Caco-2 (cell line): ENCODE data around the gene BRSK2. TPM values are rescaled to one million over a fixed set of nuclear protein-coding genes. Genes with fewer than 3 reads are reported as not detected.
A peak's percentile ranks its signal among the peaks of the same experiment; 100 is the strongest.

ENCODE experiments used
- BruUV-seq: library from RNA; stranded (reverse); fragments of 400-500 nt; replicated peaks from 2 replicates; lab custom pipeline; 2021; lab: Mats Ljungman, UMichigan
- CTCF ChIA-PET: fragments of 300-600 bp; sonication (Branson Sonifier 250); formaldehyde crosslinking; loops from one replicate; lab custom pipeline; 2022; ENCODE audit warnings: antibody characterized with exemption; lab: Charles Lee
- POLR2A ChIA-PET: fragments of 300-600 bp; sonication (Branson Sonifier 250); formaldehyde crosslinking; loops from one replicate; lab custom pipeline; 2022; ENCODE audit warnings: antibody characterized with exemption; lab: Charles Lee
- DNase-seq, 2 experiments: peaks; one replicate each; pipeline versions ENCODE4 v3.0.0 to v3.0.0-alpha.2; 2020 to 2022
- H3K27me3 ChIP-seq: replicated peaks from 2 replicates; pipeline ENCODE4 v1.6.0; 2011; ENCODE audit warnings: low read length; ENCODE audit not compliant: control insufficient read depth, insufficient read depth
- H3K36me3 ChIP-seq: 2 replicates; pipeline ENCODE4 v1.5.1; 2011; ENCODE audit warnings: low read length; ENCODE audit not compliant: control insufficient read depth, insufficient read depth
- H3K4me1 ChIP-seq: fragments of 250-450 bp; sonication (Bioruptor Pico); 2 replicates; pipeline ENCODE4 v1.5.1; 2020; ENCODE audit warnings: mild to moderate bottlenecking
- H3K4me3 ChIP-seq: 2 replicates; pipeline ENCODE4 v1.5.1; 2011; ENCODE audit warnings: low read depth, mild to moderate bottlenecking, control low read depth, low read length
- H3K9me3 ChIP-seq: fragments of 250-450 bp; sonication (Bioruptor Pico); 2 replicates; pipeline ENCODE4 v1.5.1; 2020; ENCODE audit warnings: mild to moderate bottlenecking, moderate library complexity
- H3K27ac Mint-ChIP-seq: one replicate; pipeline ENCODE4 v1.8.0; 2022; ENCODE audit warnings: mixed read lengths; ENCODE audit not compliant: unreplicated experiment
- H3K27me3 Mint-ChIP-seq: one replicate; pipeline ENCODE4 v1.8.0; 2022; ENCODE audit warnings: mixed read lengths; ENCODE audit not compliant: insufficient read depth, unreplicated experiment
- H3K36me3 Mint-ChIP-seq: one replicate; pipeline ENCODE4 v1.8.0; 2022; ENCODE audit warnings: mild to moderate bottlenecking, mixed read lengths; ENCODE audit not compliant: insufficient read depth, unreplicated experiment
- H3K4me1 Mint-ChIP-seq: one replicate; pipeline ENCODE4 v1.8.0; 2022; ENCODE audit warnings: low read depth, mixed read lengths; ENCODE audit not compliant: unreplicated experiment
- H3K4me3 Mint-ChIP-seq: one replicate; pipeline ENCODE4 v1.8.0; 2022; ENCODE audit warnings: mild to moderate bottlenecking, moderate library complexity, mixed read lengths; ENCODE audit not compliant: unreplicated experiment
- H3K9me3 Mint-ChIP-seq: one replicate; pipeline ENCODE4 v1.8.0; 2022; ENCODE audit warnings: mixed read lengths; ENCODE audit not compliant: unreplicated experiment
- intact Hi-C: fragments of 100-400 bp; cut with micrococcal nuclease; formaldehyde crosslinking; loops from one replicate; pipeline ENCODE4 v1.10.0; 2022; ENCODE audit not compliant: unreplicated experiment
- total RNA-seq: library from RNA; stranded (reverse); gene quantifications from 2 replicates; pipeline ENCODE4 v1.2.3, GENCODE V29; 2022
- TF ChIP-seq, protein P1 (sequence below), 2 experiments: fragments of 200-600 bp in 1 of 2; IDR thresholded peaks; 1 replicate in 1 of 2; 2 replicates in 1 of 2; pipeline versions ENCODE4 v1.5.1 to v1.8.0; 2011 to 2022; ENCODE audit warnings: antibody characterized with exemption in 1 of 2, control low read depth in 1 of 2, inconsistent platforms in 1 of 2, low read depth in 1 of 2, low read length in 1 of 2, mild to moderate bottlenecking in 1 of 2, moderate library complexity in 1 of 2; ENCODE audit not compliant: insufficient read depth in 1 of 2, severe bottlenecking in 1 of 2, unreplicated experiment in 1 of 2

The BRSK2 gene
- total RNA-seq, 1 experiment from 2014 or later: 32.8 TPM

DNA sequence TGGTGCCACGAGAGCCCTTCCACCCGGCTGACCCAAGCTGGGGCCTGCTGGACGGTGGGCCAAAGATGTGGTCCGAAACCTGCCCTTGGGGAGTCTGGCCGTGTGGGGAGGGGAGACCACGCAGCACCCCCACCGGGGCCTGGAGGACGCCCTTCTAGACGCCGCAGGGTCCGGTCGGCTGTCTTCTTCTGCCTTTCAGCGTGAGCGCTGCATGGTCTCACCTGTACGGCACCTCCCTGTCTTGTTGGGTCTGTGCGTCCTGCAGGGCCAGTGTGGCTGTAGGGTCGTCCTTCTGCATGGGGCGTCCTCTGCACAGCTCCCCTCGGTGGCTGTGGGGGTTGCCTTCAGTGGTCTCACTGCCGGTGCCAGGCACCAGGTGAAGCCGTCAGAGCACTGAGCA, 2.8 kb downstream of the BRSK2 start:
- peaks cover 7% of the 10 kb centered on the region for H3K4me1 ChIP-seq
- H3K9me3 ChIP-seq: no peaks in the 10 kb centered on the region
- BruUV-seq: no TSS peak
- H3K4me3 ChIP-seq: no peak overlapping the region
- H3K27me3 Mint-ChIP-seq: no peaks in the 10 kb centered on the region
- DNase-seq: no peak
- no peaks in the 10 kb centered on the region for H3K9me3 Mint-ChIP-seq
- H3K27me3 ChIP-seq: no peaks in the 10 kb centered on the region
- H3K27ac Mint-ChIP-seq: no peak overlapping the region
- CTCF ChIA-PET: no interaction called here
- no peaks in the 10 kb centered on the region for H3K36me3 ChIP-seq
- H3K4me3 Mint-ChIP-seq: no peak overlapping the region
- intact Hi-C loops: no loop called here
- TF ChIP-seq, protein P1, sequence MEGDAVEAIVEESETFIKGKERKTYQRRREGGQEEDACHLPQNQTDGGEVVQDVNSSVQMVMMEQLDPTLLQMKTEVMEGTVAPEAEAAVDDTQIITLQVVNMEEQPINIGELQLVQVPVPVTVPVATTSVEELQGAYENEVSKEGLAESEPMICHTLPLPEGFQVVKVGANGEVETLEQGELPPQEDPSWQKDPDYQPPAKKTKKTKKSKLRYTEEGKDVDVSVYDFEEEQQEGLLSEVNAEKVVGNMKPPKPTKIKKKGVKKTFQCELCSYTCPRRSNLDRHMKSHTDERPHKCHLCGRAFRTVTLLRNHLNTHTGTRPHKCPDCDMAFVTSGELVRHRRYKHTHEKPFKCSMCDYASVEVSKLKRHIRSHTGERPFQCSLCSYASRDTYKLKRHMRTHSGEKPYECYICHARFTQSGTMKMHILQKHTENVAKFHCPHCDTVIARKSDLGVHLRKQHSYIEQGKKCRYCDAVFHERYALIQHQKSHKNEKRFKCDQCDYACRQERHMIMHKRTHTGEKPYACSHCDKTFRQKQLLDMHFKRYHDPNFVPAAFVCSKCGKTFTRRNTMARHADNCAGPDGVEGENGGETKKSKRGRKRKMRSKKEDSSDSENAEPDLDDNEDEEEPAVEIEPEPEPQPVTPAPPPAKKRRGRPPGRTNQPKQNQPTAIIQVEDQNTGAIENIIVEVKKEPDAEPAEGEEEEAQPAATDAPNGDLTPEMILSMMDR (IDR thresholded peaks at IDR 0.05; ENCODE audit: insufficient read depth in 1 of 2, low read depth in 1 of 2, low read length in 1 of 2, severe bottlenecking in 1 of 2, unreplicated experiment in 1 of 2): no peak
- peaks cover 5% of the 10 kb centered on the region for H3K36me3 Mint-ChIP-seq
- POLR2A ChIA-PET: no interaction called here
- peaks cover 9% of the 10 kb centered on the region for H3K4me1 Mint-ChIP-seq

DNA sequence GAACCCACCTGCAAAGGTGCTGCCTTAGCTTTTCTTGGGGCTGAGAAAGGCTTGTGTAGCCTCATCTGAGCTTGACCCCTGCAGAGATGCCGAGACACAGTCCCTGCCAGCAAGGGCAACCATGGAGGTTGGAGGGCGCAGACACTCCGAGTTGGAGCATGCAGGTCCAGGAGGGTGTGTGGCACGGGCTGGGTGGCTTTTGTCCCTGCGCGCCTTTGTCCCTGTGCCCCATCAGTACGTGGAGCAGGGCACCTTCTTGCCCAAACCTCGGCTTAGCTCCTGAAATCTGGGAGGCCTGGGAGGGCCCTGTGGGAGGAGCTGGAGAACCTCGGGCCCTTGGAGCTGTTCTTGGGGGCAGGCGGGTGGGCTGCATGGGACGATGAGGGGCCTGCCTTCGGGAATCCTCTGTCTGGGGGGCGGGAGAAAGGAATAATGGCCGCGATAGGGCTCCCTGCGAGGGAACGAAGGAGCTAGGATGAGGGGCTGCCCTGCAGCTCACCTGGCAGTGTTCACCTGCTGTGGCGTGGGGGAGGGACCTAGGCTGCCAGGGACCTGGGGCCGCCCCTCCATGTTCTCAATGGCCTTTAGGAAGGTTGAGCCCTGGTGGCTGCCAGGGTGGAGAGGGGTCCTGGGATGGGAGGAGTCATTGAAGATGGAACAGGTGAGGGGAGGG, 3.4 kb downstream of the BRSK2 start:
- intact Hi-C loops: no loop called here
- no peak overlapping the region for H3K4me3 Mint-ChIP-seq
- Histone ChIP-seq H3K36me3 (no peaks in the 10 kb centered on the region), H3K27me3 (no peaks in the 10 kb centered on the region), H3K4me1 (peaks cover 7% of the 10 kb centered on the region), H3K9me3 (no peaks in the 10 kb centered on the region), H3K4me3 (no peak overlapping the region)
- peaks cover 5% of the 10 kb centered on the region for H3K36me3 Mint-ChIP-seq
- H3K4me1 Mint-ChIP-seq: peaks cover 9% of the 10 kb centered on the region
- TF ChIP-seq, protein P1 (IDR thresholded peaks at IDR 0.05; ENCODE audit: insufficient read depth in 1 of 2, low read depth in 1 of 2, low read length in 1 of 2, severe bottlenecking in 1 of 2, unreplicated experiment in 1 of 2): no peak
- no peaks in the 10 kb centered on the region for H3K27me3 Mint-ChIP-seq
- no peaks in the 10 kb centered on the region for H3K9me3 Mint-ChIP-seq
- ChIA-PET CTCF (interaction anchor here (0.6 kb wide), 1 partner anchor 539 kb away, joined by 6 read pairs; no protein-coding TSS in a partner anchor), POLR2A (no interaction called here)
- BruUV-seq: no TSS peak
- peak overlapping the region; percentile 45 for H3K27ac Mint-ChIP-seq
- DNase-seq: no peak

DNA sequence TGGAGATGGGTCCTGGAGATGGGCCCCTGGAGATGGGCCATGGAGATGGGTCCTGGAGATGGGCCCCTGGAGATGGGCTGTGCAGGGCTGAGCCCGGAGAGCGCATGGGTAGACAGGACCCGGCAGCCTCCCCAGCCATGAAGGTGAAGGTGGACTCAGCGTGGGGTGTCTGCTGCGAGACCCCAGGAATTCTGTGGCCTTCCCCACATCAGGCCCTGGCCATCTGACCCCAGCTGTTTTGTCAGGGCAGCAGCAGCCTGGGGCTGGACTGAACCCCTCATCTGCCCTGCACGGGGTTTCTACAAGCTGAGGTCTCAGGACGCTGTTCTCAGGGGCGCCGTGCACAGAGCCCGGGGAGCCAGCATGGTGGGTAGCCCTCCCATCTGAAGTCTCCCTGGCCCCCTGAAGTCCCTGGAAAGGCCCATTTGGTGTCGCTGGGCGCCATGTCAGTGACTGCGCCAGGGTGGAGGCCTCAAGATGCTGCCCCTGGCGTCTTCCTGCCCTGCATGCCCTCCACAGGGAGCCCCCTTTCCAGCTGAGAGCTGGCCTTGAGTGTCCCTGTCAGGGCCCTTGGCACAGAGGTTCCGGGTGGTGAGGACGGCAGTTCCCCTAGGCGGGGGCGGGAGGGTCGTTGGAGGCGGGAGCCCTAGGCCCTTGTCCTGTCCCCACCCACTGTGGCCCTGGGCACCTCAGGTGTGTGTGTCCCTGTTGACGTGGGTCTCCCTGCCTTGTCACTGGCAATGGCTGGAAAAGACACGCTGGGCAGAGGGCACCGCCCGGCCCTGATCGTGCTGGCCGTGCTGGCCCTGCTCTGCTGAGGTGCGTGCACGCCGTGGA, 5.4 kb downstream of the BRSK2 start:
- H3K4me3 ChIP-seq: no peak overlapping the region
- CTCF ChIA-PET: no interaction called here
- H3K27ac Mint-ChIP-seq: no peak overlapping the region

More for the DNA sequence above, 5.4 kb downstream of the BRSK2 start:
- Mint-ChIP-seq H3K4me1 (peaks cover 9% of the 10 kb centered on the region), H3K27me3 (no peaks in the 10 kb centered on the region), H3K4me3 (no peak overlapping the region), H3K36me3 (peaks cover 10% of the 10 kb centered on the region), H3K9me3 (no peaks in the 10 kb centered on the region)
- Histone ChIP-seq H3K36me3 (no peaks in the 10 kb centered on the region), H3K9me3 (no peaks in the 10 kb centered on the region), H3K4me1 (no peaks in the 10 kb centered on the region; the same call in 1 of the 2 replicates), H3K27me3 (no peaks in the 10 kb centered on the region)
- TF ChIP-seq, protein P1 (IDR thresholded peaks at IDR 0.05; ENCODE audit: insufficient read depth in 1 of 2, low read depth in 1 of 2, low read length in 1 of 2, severe bottlenecking in 1 of 2, unreplicated experiment in 1 of 2): no peak
- POLR2A ChIA-PET: no interaction called here
- intact Hi-C loops: no loop called here
- no peak for DNase-seq
- no TSS peak for BruUV-seq
